Gastrocnemius medialis (tissue), 4 donors: ENCODE data around the gene LRP1. TPM values are rescaled to one million over a fixed set of nuclear protein-coding genes. Genes with fewer than 3 reads are reported as not detected.

Source experiments
- microRNA counts, 2 donors: library from miRNA; unstranded; fragments of <30 nt; microRNA quantifications; one replicate each; lab custom pipeline; 2016
- microRNA-seq, 2 donors: library from miRNA; unstranded; fragments of <30 nt; microRNA quantifications; one replicate each; pipeline ENCODE4, GENCODE V29; 2016; ENCODE audit warnings: borderline replicate concordance in 2 of 2
- total RNA-seq, 4 donors: library from RNA; depleted of rRNA; stranded (reverse); fragments of >200 nt; gene quantifications; one replicate each; pipeline versions ENCODE4 v1.1.0 to v1.2.3, GENCODE V29; 2016

LRP1 gene
- total RNA-seq, 4 donors from 2014 or later, result 26.1 to 53.5 (median 49.8) TPM

MicroRNAs within 50 kb of the gene (microRNA counts, 767-probe panel; counts per million panel counts)
- microRNA hsa-miR-1228-3p (lab: Ali Mortazavi, UCI), result 356 to 448 counts per million in 2 donors

Small RNAs within 50 kb of the gene (microRNA-seq; reads per million reads assigned to microRNA genes)
- 0 reads per million in 2 donors for gene MIR1228

Other genes starting within 250 kb of the LRP1 start
- under 1 TPM in 1 of 4 donors, not detected in 3; 0.27 TPM for gene SDR9C7, start 194.1 kb upstream of the LRP1 start, total RNA-seq
- 1 to 10 TPM in 1 of 4 donors, under 1 TPM in 3; 0.56 to 1.1 (median 0.67) TPM for gene RDH16, start 170.9 kb upstream of the LRP1 start, total RNA-seq
- gene ZBTB39, start 121.9 kb upstream of the LRP1 start, total RNA-seq, result 1 to 10 TPM; 2.2 to 3.8 (median 2.8) TPM
- gene TAC3, start 112.0 kb upstream of the LRP1 start, total RNA-seq, result not detected
- gene MYO1A, start 78.4 kb upstream of the LRP1 start, total RNA-seq, result 1 to 10 TPM in 1 of 4 donors, under 1 TPM in 1, not detected in 2; 0.56 to 1.2 TPM
- gene NEMP1, start 49.7 kb upstream of the LRP1 start, total RNA-seq, result 1 to 10 TPM; 1.2 to 6.7 (median 1.9) TPM
- gene NAB2, start 39.4 kb upstream of the LRP1 start, total RNA-seq, result 1 to 10 TPM; 4.8 to 9.5 (median 5.5) TPM
- gene STAT6, start 17.1 kb upstream of the LRP1 start, total RNA-seq, result 10 to 100 TPM; 12.5 to 17.4 (median 14.4) TPM
- gene LRP1-AS, start 19.1 kb downstream of the LRP1 start, total RNA-seq, result not detected
- gene NXPH4, start 88.3 kb downstream of the LRP1 start, total RNA-seq, result not detected
- 100 to 1,000 TPM in 1 of 4 donors, 10 to 100 TPM in 3; 41.3 to 107 (median 46.4) TPM for gene SHMT2, start 101.2 kb downstream of the LRP1 start, total RNA-seq
- gene STAC3, start 122.7 kb downstream of the LRP1 start, total RNA-seq, result 1,000 to 10,000 TPM in 2 of 4 donors, 100 to 1,000 TPM in 2; 459 to 1,596 (median 855) TPM